ENCODE results near the gene ACTMAP.

DNA sequence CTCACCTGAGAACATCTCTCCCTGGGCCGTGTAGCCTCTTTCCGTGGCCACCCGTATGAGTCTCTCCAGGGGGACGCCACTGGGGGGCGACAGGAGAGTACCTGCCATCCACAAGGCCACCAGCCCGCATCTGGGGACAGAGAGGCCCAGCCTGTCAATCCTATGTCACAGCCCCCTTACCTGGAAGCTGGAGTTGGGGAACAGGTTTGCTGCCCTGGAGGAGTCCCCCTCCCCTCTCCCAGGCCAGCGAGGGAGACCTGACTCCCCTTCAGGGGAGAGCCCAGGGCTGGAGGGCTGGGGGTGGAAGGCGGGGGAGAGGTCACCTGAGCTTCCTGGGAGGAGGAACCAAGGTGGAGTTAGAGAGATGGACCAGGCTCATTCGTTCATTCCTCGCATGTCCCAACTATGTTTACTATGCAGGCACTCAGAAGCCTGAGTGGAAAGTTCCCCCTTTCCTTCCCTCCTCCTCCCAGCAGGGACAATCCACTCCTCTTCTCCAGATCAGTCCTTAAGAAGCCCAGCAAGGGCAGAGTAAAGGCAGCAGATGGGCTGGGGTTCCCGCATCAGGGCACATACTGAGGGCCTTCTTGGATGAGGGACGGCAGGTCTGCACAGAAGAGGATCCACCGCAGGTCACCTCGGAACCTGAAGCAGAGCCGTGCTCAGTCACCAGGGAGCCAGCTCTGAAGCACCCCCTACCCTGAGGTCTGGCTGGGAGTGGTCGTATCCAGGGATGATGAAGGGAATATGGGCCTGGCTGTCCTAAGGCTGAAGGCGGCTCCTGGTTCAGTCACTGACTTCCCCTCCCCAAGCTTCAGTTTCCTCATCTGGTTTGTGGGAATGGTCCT lies 5.5 kb downstream of the ACTMAP start:
- TF ChIP-seq SNAI2 (CRISPR knock-in tag; IDR thresholded peaks at IDR 0.05) (no peak), ZC3H10 (CRISPR knock-in tag; IDR thresholded peaks at IDR 0.05) (no peak), BACH2 (CRISPR knock-in tag; IDR thresholded peaks at IDR 0.05; ENCODE audit: borderline replicate concordance) (no peak), RARB (CRISPR knock-in tag; IDR thresholded peaks at IDR 0.05) (no peak), ARNTL (CRISPR knock-in tag; IDR thresholded peaks at IDR 0.05; ENCODE audit: borderline replicate concordance, low read depth) (no peak), ZFP30 (CRISPR knock-in tag; IDR thresholded peaks at IDR 0.05) (no peak)

Measured in SK-N-SH treated with all-trans-retinoic acid at 6 μM for 48 hours (cell line).